ENCODE data around the gene TDG. TPM values are rescaled to one million over a fixed set of nuclear protein-coding genes. Genes with fewer than 3 reads are reported as not detected.
A peak's percentile ranks its signal among the peaks of the same experiment; 100 is the strongest.

The TDG gene
- total and polyA plus RNA-seq, 10 of the 15 experiments (the other 5 are each of a cell fraction or from before 2014, with no cell fraction given): 29.7 to 68.8 (median 51.2) TPM

GRCh38 chr12:103930034-103930786 is 35.5 kb upstream of the TDG start, which contains the start of gene HSP90B1 (continued):
- TF ChIP-seq E2F8 (IDR thresholded peaks at IDR 0.05; ENCODE audit: low read depth, partially characterized antibody) (peak; percentile 19), MAX (IDR thresholded peaks at IDR 0.05; ENCODE audit: low read depth, low read length) (peak; percentile 61; the same call in 1 of the 2 replicates), GABPA (IDR thresholded peaks at IDR 0.05; ENCODE audit: low read depth) (peak; percentile 94), PKNOX1 (IDR thresholded peaks at IDR 0.05) (peak; percentile 61), EP300 (IDR thresholded peaks at IDR 0.05; ENCODE audit: borderline replicate concordance in 1 of 2, control insufficient read depth in 1 of 2, low read depth in 2 of 2, low read length in 2 of 2) (peak; percentile 40 to 67; a peak in 3 of 4 replicates), CREB1 (IDR thresholded peaks at IDR 0.05; ENCODE audit: low read depth) (peak; percentile 93), NKRF (conservative IDR thresholded peaks at IDR 0.05) (peak; percentile 70), ZNF24 (IDR thresholded peaks at IDR 0.05) (no peak), EED (IDR thresholded peaks at IDR 0.05; ENCODE audit: low read depth) (no peak), CBX3 (IDR thresholded peaks at IDR 0.05; ENCODE audit: borderline replicate concordance, low read depth) (no peak), BACH1 (IDR thresholded peaks at IDR 0.05; ENCODE audit: borderline replicate concordance) (peak; percentile 94), IKZF2 (IDR thresholded peaks at IDR 0.05) (peak; percentile 30 to 54; a peak in 2 of 4 replicates), ASH2L (IDR thresholded peaks at IDR 0.05; ENCODE audit: borderline replicate concordance, low read depth) (no peak), POLR2AphosphoS2 (IDR thresholded peaks at IDR 0.05; ENCODE audit: low read depth, low read length) (peak; percentile 73), HSF1 (IDR thresholded peaks at IDR 0.05; ENCODE audit: low read depth, low read length) (no peak), RELB (IDR thresholded peaks at IDR 0.05; ENCODE audit: low read depth) (peak; percentile 78), IRF3 (IDR thresholded peaks at IDR 0.05) (peak; percentile 92), MTA3 (IDR thresholded peaks at IDR 0.05; ENCODE audit: borderline replicate concordance, low read length) (no peak)

Data from GM12878 (cell line).